ENCODE measurements around the gene PIGU.
A peak's percentile ranks its signal among the peaks of the same experiment; 100 is the strongest.
"Not testable (repeated sequence)": the region's sequence is repeated elsewhere in the genome, so short reads cannot be mapped to it uniquely, and the experiment has no call there.

PIGU gene

GRCh38 chr20:34529742-34530141 lies 147.2 kb downstream of the PIGU start:
- no peak for DNase-seq

GRCh38 chr20:34528921-34529297 lies 148.0 kb downstream of the PIGU start:
- no peak for DNase-seq

- no peak for DNase-seq
Measured at GRCh38 chr20:34527016-34527415, 149.9 kb downstream of the PIGU start.

GRCh38 chr20:34526466-34526865 lies 150.4 kb downstream of the PIGU start:
- DNase-seq, result no peak

- no peak for DNase-seq
Measured at GRCh38 chr20:34525709-34526416, 151.0 kb downstream of the PIGU start.

GRCh38 chr20:34525342-34525708 lies 151.6 kb downstream of the PIGU start:
- no peak for DNase-seq

- no peak for DNase-seq
Measured at GRCh38 chr20:34524426-34524825, 152.5 kb downstream of the PIGU start.

- peak; percentile 78 for DNase-seq
Measured at GRCh38 chr20:34522969-34523871, 153.7 kb downstream of the PIGU start.

GRCh38 chr20:34519841-34520240 lies 157.1 kb downstream of the PIGU start:
- DNase-seq, result not testable (repeated sequence)

GRCh38 chr20:34518863-34519262 lies 158.0 kb downstream of the PIGU start:
- not testable (repeated sequence) for DNase-seq

GRCh38 chr20:34517114-34517505 lies 159.8 kb downstream of the PIGU start:
- DNase-seq, result no peak

- peak; percentile 98 for DNase-seq
Measured at GRCh38 chr20:34516247-34517113, 160.4 kb downstream of the PIGU start, which contains the start of gene DYNLRB1. Gene DYNLRB1, plus strand, starts transcription at chr20:34516422. Its CDS starts 37 bp downstream, at chr20:34516459.

GRCh38 chr20:34515484-34516246 lies 161.2 kb downstream of the PIGU start:
- DNase-seq, result peak; percentile 87

GRCh38 chr20:34514897-34515483 lies 161.9 kb downstream of the PIGU start:
- no peak for DNase-seq

GRCh38 chr20:34514034-34514433 lies 162.9 kb downstream of the PIGU start:
- DNase-seq, result not testable (repeated sequence)

- peak; percentile 71 for DNase-seq
Measured at GRCh38 chr20:34512955-34513419, 163.9 kb downstream of the PIGU start.

- DNase-seq, result no peak
Measured at GRCh38 chr20:34512266-34512954, 164.5 kb downstream of the PIGU start.

- no peak for DNase-seq
Measured at GRCh38 chr20:34511891-34512265, 165.0 kb downstream of the PIGU start.

GRCh38 chr20:34510575-34510974 lies 166.3 kb downstream of the PIGU start:
- DNase-seq, result no peak
